Smooth muscle cell (in vitro differentiated cells): ENCODE results near the gene TMEM26. TPM values are rescaled to one million over a fixed set of nuclear protein-coding genes. Genes with fewer than 3 reads are reported as not detected.
A peak's percentile ranks its signal among the peaks of the same experiment; 100 is the strongest.

Source experiments
- DNase-seq: peaks from one replicate; lab custom pipeline; 2025; ENCODE audit not compliant: unreplicated experiment; lab: John Stamatoyannopoulos, UW
- H2AFZ ChIP-seq: fragments of 200-600 bp; sonication (generic); 2 replicates; pipeline ENCODE4 v1.6.0; 2016; ENCODE audit warnings: antibody characterized with exemption, low read depth, mild to moderate bottlenecking
- H3F3A ChIP-seq: fragments of 200-600 bp; sonication (generic); 2 replicates; pipeline ENCODE4 v1.6.0; 2017; ENCODE audit warnings: antibody characterized with exemption, low read depth
- H3K27ac ChIP-seq: fragments of 200-600 bp; sonication (generic); 2 replicates; pipeline ENCODE4 v1.5.1; 2016; ENCODE audit warnings: low read depth, mild to moderate bottlenecking
- H3K27me3 ChIP-seq: fragments of 200-600 bp; sonication (generic); 2 replicates; pipeline ENCODE4 v1.6.1; 2016; ENCODE audit warnings: low read depth, mild to moderate bottlenecking
- H3K36me3 ChIP-seq: fragments of 200-600 bp; sonication (generic); 2 replicates; pipeline ENCODE4 v1.5.1; 2016; ENCODE audit warnings: low read depth
- H3K4me1 ChIP-seq: fragments of 200-600 bp; sonication (generic); 2 replicates; pipeline ENCODE4 v1.5.1; 2016; ENCODE audit warnings: low read depth
- H3K4me2 ChIP-seq: fragments of 200-600 bp; sonication (generic); 2 replicates; pipeline ENCODE4 v1.6.0; 2016; ENCODE audit warnings: mild to moderate bottlenecking
- H3K4me3 ChIP-seq: fragments of 200-600 bp; sonication (generic); 2 replicates; pipeline ENCODE4 v1.5.1; 2016; ENCODE audit warnings: mild to moderate bottlenecking
- H3K79me2 ChIP-seq: fragments of 200-600 bp; sonication (generic); 2 replicates; pipeline ENCODE4 v1.6.0; 2016; ENCODE audit warnings: low read depth, mild to moderate bottlenecking
- H3K9ac ChIP-seq: fragments of 200-600 bp; sonication (generic); 2 replicates; pipeline ENCODE4 v1.6.0; 2016; ENCODE audit warnings: low read depth
- H3K9me3 ChIP-seq: fragments of 200-600 bp; sonication (generic); replicated peaks from 2 replicates; pipeline ENCODE4 v1.5.1; 2016; ENCODE audit warnings: low read depth
- H4K20me1 ChIP-seq: fragments of 200-600 bp; sonication (generic); 2 replicates; pipeline ENCODE4 v1.6.0; 2016; ENCODE audit warnings: low read depth
- WGBS: methylation state at CpG from one replicate; pipeline ENCODE4 v1.1.7; 2016; ENCODE audit warnings: low lambda C conversion rate; 5-methylcytosine and 5-hydroxymethylcytosine counted together
- polyA plus RNA-seq: library from polyadenylated mRNA; unstranded; fragments of >200 nt; fragmentation: Nextera tagmentation; extraction: Ambion mirVana; gene quantifications from 2 replicates; pipeline ENCODE4 v1.2.1, GENCODE V29; 2016
- total RNA-seq: library from RNA; depleted of rRNA; stranded (reverse); fragments of >200 nt; gene quantifications from 2 replicates; pipeline ENCODE4 v1.2.3, GENCODE V29; 2014
- TF ChIP-seq, protein P1 (sequence below): fragments of 200-600 bp; sonication (generic); IDR thresholded peaks from 2 replicates; pipeline ENCODE4 v1.5.1; 2017; ENCODE audit warnings: borderline replicate concordance, mild to moderate bottlenecking, antibody characterized with exemption; ENCODE audit not compliant: insufficient read depth, poor library complexity, severe bottlenecking

Gene TMEM26
- total and polyA plus RNA-seq, 2 experiments from 2014 or later: not detected

- H3K27me3 ChIP-seq: no peaks in the 10 kb centered on the region
- no peak for DNase-seq
- H3K4me1 ChIP-seq: no peaks in the 10 kb centered on the region
- no peaks in the 10 kb centered on the region for H3K9me3 ChIP-seq
- H3K9ac ChIP-seq: no peak overlapping the region
- H3K36me3 ChIP-seq: no peaks in the 10 kb centered on the region
- H3K27ac ChIP-seq: no peak overlapping the region
- no peaks in the 10 kb centered on the region for H3K79me2 ChIP-seq
- H3K4me3 ChIP-seq: no peak overlapping the region
- no peaks in the 10 kb centered on the region for H3F3A ChIP-seq
- no peak overlapping the region for H3K4me2 ChIP-seq
- H2AFZ ChIP-seq: no peak overlapping the region
- H4K20me1 ChIP-seq: no peaks in the 10 kb centered on the region
- TF ChIP-seq, protein P1, sequence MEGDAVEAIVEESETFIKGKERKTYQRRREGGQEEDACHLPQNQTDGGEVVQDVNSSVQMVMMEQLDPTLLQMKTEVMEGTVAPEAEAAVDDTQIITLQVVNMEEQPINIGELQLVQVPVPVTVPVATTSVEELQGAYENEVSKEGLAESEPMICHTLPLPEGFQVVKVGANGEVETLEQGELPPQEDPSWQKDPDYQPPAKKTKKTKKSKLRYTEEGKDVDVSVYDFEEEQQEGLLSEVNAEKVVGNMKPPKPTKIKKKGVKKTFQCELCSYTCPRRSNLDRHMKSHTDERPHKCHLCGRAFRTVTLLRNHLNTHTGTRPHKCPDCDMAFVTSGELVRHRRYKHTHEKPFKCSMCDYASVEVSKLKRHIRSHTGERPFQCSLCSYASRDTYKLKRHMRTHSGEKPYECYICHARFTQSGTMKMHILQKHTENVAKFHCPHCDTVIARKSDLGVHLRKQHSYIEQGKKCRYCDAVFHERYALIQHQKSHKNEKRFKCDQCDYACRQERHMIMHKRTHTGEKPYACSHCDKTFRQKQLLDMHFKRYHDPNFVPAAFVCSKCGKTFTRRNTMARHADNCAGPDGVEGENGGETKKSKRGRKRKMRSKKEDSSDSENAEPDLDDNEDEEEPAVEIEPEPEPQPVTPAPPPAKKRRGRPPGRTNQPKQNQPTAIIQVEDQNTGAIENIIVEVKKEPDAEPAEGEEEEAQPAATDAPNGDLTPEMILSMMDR: no peak
Observed at GRCh38 chr10:61399406-61399805, 53.8 kb downstream of the TMEM26 start.

DNA sequence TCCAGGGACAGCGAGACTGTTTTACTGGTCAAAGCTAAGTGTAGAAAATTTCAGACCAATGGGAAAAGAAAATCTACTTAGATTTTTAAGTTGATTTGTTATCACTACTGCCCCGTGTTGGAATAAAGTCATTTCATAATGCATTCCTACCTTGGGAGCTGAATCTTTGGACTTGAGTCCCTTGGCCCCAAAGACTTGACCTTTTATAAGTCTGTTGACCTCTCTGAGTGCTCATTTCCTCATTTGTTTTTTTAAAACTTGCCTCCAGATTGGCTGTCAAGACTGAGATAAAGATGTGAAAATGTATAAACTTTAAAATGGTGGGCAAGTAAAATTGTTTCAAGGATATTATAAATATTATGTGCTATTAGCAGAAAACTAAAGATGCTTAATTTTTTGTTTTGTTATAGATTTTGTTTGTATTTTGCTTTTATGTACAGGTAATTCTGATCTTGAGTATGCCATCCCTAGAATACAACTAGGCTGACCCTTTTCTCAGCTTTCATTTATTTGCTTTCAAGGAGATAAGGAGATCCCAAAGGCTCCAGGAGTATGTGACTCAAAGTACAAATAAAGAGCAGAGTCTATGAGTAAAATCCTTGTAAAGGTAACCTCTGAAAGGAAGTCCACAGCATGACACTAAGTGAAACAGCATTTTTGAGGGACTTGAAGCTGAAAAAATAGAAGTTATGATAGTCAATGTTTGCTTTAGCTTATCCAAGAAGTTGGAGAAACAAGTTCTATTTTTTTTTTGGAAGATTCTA lies 54.6 kb downstream of the TMEM26 start:
- TF ChIP-seq, protein P1: no peak
- H3K4me1 ChIP-seq: no peaks in the 10 kb centered on the region
- no peaks in the 10 kb centered on the region for H3K9me3 ChIP-seq
- H3K27me3 ChIP-seq: no peaks in the 10 kb centered on the region
- DNase-seq: no peak
- no peaks in the 10 kb centered on the region for H3F3A ChIP-seq
- no peak overlapping the region for H3K27ac ChIP-seq
- no peaks in the 10 kb centered on the region for H3K79me2 ChIP-seq
- H3K9ac ChIP-seq: no peak overlapping the region
- H3K4me2 ChIP-seq: no peak overlapping the region
- H3K4me3 ChIP-seq: no peak overlapping the region
- no peaks in the 10 kb centered on the region for H4K20me1 ChIP-seq
- H3K36me3 ChIP-seq: no peaks in the 10 kb centered on the region
- WGBS: 79% methylated on average over 2 of the region's 2 CpGs
- no peak overlapping the region for H2AFZ ChIP-seq

DNA sequence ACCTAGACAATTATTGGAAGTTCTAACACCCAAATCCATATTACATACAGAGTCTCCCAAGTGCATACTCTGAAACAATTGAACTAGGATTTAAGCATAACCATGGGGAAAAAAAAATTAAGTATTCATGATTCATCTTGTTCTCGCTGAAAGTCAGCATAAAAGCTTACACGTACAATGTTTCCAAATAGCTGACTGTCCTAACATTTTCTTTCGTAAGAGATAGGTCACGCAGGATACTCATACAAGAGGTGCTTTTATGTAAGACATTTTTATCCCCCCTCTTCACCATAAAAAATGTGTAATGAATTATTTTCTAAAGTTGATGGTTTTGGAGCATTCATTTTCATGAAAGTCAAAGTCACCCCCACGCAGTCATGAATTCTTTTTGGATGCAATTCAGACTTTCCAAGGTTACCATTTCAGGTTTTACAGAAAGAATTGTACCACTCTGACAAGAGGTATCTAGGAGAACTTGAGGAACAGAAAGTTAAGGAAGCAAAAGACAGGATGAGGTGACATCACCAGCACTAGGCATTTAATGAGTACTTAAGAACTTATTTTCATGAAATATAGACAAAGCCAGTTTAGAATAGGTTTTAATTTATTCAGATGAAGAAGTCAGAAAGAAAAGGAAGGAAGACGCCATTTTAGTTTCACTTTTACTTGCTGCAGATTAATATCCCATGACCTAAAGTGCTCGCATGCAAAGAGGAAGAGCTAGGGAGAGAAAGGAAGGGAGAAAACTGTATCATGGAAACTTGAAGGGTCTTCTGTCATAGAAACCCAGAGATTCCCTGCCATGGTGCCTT lies 55.8 kb downstream of the TMEM26 start:
- Histone ChIP-seq H3K36me3 (no peaks in the 10 kb centered on the region), H3F3A (no peaks in the 10 kb centered on the region), H2AFZ (peak overlapping the region; percentile 62), H3K27me3 (no peaks in the 10 kb centered on the region), H3K9ac (no peak overlapping the region), H3K4me2 (no peak overlapping the region), H3K27ac (no peak overlapping the region), H3K4me1 (no peaks in the 10 kb centered on the region), H3K79me2 (no peaks in the 10 kb centered on the region), H4K20me1 (no peaks in the 10 kb centered on the region), H3K4me3 (no peak overlapping the region), H3K9me3 (no peaks in the 10 kb centered on the region)
- DNase-seq: no peak
- TF ChIP-seq, protein P1: no peak
- 90% methylated on average over 7 of the region's 7 CpGs for WGBS

DNA sequence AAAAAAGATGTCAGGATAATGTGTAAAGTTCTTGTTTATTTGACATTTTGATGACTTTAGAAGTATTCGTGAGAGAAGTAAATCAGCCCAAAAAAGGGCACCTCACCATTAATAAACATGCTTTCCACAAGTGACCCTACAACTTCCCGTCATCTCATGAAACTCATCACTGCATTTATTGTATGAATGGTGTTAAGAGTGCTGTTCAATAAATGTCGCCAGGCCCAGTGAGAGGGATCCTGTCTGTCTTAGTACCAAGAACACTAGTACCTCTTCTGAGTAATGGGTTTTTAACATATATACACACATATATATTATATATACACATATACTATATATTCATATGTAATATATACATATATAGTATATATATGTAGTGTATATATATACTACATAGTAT lies 61.9 kb downstream of the TMEM26 start:
- no peak overlapping the region for H3K4me3 ChIP-seq
- no peak overlapping the region for H3K9ac ChIP-seq
- H3K4me1 ChIP-seq: no peaks in the 10 kb centered on the region
- H3K27ac ChIP-seq: no peak overlapping the region
- H3K4me2 ChIP-seq: no peak overlapping the region
- TF ChIP-seq, protein P1: no peak
- no peak overlapping the region for H2AFZ ChIP-seq
- no peaks in the 10 kb centered on the region for H3F3A ChIP-seq
- WGBS: 54% methylated on average over 3 of the region's 3 CpGs
- no peak for DNase-seq
- no peaks in the 10 kb centered on the region for H3K79me2 ChIP-seq
- H3K36me3 ChIP-seq: no peaks in the 10 kb centered on the region
- no peaks in the 10 kb centered on the region for H3K9me3 ChIP-seq
- no peaks in the 10 kb centered on the region for H3K27me3 ChIP-seq
- no peaks in the 10 kb centered on the region for H4K20me1 ChIP-seq
